Muscle layer of duodenum (tissue), 2 donors: Measurements from ENCODE around the gene STRN.
"Not testable (repeated sequence)": the region's sequence is repeated elsewhere in the genome, so short reads cannot be mapped to it uniquely, and the experiment has no call there.

Experiments used
- H3K27ac ChIP-seq: one replicate; pipeline ENCODE4 v1.7.0; 2013; ENCODE audit warnings: mild to moderate bottlenecking, low read length
- H3K27me3 ChIP-seq: one replicate; pipeline ENCODE4 v1.7.0; 2013; ENCODE audit warnings: low read depth, mild to moderate bottlenecking, control low read depth, low read length
- H3K36me3 ChIP-seq, 2 donors: one replicate each; pipeline ENCODE4 v1.7.0; 2013; ENCODE audit warnings: low read length in 2 of 2, control low read depth in 1 of 2, mild to moderate bottlenecking in 1 of 2; ENCODE audit not compliant: insufficient read depth in 2 of 2, control insufficient read depth in 1 of 2
- H3K4me1 ChIP-seq, 2 donors: one replicate each; pipeline ENCODE4 v1.7.0; 2013; ENCODE audit warnings: low read length in 2 of 2, mild to moderate bottlenecking in 2 of 2, control low read depth in 1 of 2, moderate library complexity in 1 of 2; ENCODE audit not compliant: insufficient read depth in 2 of 2, control insufficient read depth in 1 of 2
- H3K4me3 ChIP-seq, 2 donors: one replicate each; pipeline ENCODE4 v1.7.0; 2013; ENCODE audit warnings: low read length in 2 of 2, low read depth in 1 of 2, mild to moderate bottlenecking in 1 of 2
- H3K9me3 ChIP-seq, 2 donors: one replicate each; pipeline ENCODE4 v1.7.0; 2013; ENCODE audit warnings: low read length in 2 of 2, control low read depth in 1 of 2, mild to moderate bottlenecking in 1 of 2; ENCODE audit not compliant: control insufficient read depth in 1 of 2
- donor health status: healthy.

STRN gene, protein sequence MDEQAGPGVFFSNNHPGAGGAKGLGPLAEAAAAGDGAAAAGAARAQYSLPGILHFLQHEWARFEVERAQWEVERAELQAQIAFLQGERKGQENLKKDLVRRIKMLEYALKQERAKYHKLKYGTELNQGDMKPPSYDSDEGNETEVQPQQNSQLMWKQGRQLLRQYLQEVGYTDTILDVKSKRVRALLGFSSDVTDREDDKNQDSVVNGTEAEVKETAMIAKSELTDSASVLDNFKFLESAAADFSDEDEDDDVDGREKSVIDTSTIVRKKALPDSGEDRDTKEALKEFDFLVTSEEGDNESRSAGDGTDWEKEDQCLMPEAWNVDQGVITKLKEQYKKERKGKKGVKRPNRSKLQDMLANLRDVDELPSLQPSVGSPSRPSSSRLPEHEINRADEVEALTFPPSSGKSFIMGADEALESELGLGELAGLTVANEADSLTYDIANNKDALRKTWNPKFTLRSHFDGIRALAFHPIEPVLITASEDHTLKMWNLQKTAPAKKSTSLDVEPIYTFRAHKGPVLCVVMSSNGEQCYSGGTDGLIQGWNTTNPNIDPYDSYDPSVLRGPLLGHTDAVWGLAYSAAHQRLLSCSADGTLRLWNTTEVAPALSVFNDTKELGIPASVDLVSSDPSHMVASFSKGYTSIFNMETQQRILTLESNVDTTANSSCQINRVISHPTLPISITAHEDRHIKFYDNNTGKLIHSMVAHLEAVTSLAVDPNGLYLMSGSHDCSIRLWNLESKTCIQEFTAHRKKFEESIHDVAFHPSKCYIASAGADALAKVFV

DNA sequence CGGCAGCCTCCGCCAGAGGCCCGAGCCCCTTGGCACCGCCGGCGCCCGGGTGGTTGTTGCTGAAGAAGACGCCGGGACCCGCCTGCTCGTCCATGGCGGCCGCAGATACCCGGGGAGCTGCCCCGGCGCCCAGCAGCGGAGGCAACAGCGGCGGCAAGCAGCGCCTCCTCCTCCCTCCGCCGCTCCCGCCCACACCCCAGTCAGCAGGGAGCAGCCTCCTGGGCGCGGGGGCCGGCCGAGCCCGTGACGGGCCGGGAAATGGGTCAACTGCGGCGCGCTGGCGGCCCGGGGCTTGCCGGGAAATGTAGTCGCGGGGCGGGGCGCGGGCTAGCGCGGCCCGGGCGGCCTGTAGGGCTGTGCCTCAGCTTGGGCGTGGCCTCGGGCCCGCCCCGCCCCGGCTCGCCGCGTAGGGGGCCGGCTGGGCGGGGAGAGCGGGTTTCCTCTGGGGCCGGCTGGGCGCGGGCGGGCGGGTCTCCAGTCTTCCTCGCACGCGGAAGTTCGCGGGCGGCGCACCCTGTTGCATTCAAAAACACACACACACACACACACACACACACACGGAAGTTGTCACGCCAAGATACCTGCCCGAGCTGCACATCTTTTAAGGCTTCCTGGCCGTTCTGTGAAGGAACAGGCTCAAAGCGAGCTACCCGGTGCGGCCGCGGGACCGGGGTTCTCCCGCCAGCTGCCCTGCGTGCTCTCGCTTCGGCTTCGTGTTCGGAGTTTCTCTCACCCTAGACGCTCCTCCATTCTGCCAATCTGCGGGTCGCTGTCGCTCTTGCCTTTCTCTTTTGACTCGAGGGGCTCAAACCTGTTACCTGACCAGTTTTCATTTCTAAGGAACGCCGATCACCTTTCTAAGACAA, at the start of gene STRN:
Gene STRN (minus strand): TSS at position 167 of the 866 bp plus-strand sequence. CDS start 73 bp downstream, at position 94.
- Histone ChIP-seq H3K4me3 (peak within 1 kb of the TSS; percentile 92 to 94), H3K9me3 (no peaks in the 10 kb centered on the region), H3K4me1 (peaks cover 0 to 14% of the 10 kb centered on the region in 2 donors)

DNA sequence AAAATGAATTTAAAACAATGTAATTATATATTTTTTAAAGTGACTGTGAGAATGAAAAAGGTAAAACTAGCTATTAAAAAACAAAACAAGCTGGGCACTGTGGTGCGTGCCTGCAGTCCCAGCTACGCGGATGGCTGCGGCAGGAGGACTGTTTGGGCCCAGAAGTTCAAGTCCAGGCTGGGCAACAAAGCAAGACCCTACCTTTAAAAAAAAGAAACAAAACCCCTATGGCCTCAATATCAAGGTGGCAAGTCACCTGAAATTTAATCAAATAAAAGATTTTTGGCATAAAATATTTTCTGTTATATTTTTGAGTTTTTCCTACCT, 46.9 kb upstream of the STRN start:
- Histone ChIP-seq H3K27ac (no peak overlapping the region), H3K9me3 (no peaks in the 10 kb centered on the region), H3K4me1 (no peaks in the 10 kb centered on the region), H3K36me3 (peaks cover 16 to 21% of the 10 kb centered on the region in 2 donors), H3K27me3 (no peaks in the 10 kb centered on the region), H3K4me3 (no peak overlapping the region)

More for the DNA sequence above, at the start of gene STRN:
- H3K27ac ChIP-seq = peak within 1 kb of the TSS; percentile 94
- H3K27me3 ChIP-seq = no peaks in the 10 kb centered on the region
- no peaks in the 10 kb centered on the region for H3K36me3 ChIP-seq

DNA sequence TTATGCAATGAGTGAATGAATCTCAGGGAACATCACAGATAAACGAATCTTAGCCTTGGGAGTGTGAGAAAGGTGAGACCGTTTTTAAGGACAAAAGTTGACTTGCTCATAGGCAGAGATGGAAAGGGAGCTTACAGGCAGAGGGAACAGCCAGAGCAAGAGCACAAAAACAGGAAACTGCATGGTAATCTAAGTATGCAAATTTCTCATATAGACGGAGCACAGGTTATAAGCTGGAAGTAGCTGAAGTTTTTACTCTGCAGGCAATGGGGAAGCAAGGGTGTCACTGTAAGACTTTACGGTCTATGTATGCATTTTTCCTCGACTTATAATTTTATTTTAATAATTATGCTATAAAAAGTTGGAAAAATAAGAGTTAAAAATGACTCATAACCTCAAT, 44.8 kb upstream of the STRN start:
- H3K9me3 ChIP-seq = no peaks in the 10 kb centered on the region
- H3K27ac ChIP-seq = no peak overlapping the region
- H3K4me3 ChIP-seq = no peak overlapping the region
- H3K4me1 ChIP-seq = no peaks in the 10 kb centered on the region
- no peaks in the 10 kb centered on the region for H3K27me3 ChIP-seq
- H3K36me3 ChIP-seq = peaks cover 18 to 26% of the 10 kb centered on the region in 2 donors

DNA sequence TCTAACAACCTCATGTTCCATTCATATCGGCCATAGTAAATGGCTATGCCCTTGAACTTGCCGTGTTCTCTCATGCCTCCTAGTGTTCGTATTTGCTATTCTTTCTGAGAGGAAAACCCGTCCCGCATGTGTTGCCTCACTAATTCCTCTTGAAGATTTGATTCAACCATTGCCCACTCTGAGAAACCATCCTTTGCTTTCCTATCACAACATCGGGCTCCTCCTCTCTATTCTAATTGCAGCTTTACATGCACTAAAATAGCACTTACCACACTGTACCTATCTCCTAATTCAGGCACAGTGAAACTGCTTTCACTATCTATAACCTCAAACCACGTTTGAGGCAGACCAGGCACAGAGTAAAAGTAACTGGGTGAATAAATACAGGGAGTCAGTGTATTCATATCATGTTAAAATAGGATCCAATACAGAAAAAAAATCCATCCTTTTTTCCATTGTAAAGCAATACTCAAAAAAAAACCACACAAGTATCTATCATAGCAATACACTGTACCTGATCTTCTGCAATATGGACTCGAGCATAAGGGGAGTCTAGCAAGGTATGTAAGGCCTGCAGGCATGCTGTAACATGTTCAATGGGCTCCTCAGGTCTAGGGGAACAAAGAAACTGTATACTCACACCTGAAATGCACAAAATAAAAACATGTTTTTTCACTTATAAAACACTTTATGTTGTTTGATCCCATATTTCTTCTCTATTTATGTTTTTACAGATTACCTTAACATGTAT, 39.0 kb upstream of the STRN start:
- Histone ChIP-seq H3K27ac (no peak overlapping the region), H3K4me3 (no peak overlapping the region), H3K27me3 (no peaks in the 10 kb centered on the region), H3K4me1 (no peaks in the 10 kb centered on the region), H3K9me3 (no peaks in the 10 kb centered on the region), H3K36me3 (peaks cover 28 to 57% of the 10 kb centered on the region in 2 donors)

DNA sequence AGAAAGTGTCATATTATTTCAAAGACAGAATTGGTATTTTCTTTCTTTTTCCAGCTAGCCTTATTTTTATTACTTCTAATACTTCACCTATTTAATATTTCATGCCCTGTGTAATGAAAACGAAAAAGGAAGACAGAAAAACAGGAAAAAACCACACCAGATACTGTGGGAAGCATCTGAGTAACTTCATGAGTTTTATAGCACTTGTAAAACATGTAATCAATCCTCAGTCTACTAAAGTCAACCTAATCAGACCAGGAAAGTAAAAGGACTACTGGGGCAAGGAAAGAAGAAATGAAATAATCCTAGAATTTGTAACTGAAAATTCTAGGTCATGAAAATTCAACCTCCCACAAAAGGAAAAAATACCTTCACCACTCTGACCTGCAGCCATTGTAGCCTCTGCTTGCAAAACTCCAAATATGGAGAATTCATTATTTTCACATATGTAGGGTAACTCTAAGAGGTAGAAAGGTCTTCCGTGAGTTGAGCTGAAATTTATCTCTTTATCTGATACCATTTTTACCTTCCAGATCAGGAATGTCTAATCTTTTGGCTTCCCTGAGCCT, 34.7 kb upstream of the STRN start:
- Histone ChIP-seq H3K36me3 (peaks cover 26 to 64% of the 10 kb centered on the region in 2 donors), H3K4me3 (no peak overlapping the region), H3K27me3 (no peaks in the 10 kb centered on the region), H3K9me3 (no peaks in the 10 kb centered on the region), H3K4me1 (no peaks in the 10 kb centered on the region), H3K27ac (no peak overlapping the region)

DNA sequence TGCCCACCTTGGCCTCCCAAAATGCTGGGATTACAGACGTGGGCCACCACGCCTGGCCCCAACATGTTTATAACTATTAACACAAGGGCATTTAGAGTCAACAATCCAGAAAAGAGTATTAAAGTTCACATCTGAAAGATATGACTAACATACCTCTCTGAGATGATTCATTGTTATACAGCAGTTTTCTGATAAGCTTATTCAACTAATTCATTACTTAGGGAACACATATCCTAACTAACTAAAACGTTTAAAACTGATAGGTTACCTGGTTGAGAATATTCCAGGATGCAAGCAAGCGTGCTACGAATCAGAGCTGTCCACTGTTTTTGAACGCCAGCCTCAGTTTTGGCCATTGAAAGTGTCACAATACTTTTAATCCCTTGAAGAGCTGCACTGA, 34.0 kb upstream of the STRN start:
- Histone ChIP-seq H3K27me3 (no peaks in the 10 kb centered on the region), H3K9me3 (no peaks in the 10 kb centered on the region), H3K4me3 (no peak overlapping the region), H3K36me3 (peaks cover 21 to 61% of the 10 kb centered on the region in 2 donors), H3K4me1 (no peaks in the 10 kb centered on the region), H3K27ac (no peak overlapping the region)

DNA sequence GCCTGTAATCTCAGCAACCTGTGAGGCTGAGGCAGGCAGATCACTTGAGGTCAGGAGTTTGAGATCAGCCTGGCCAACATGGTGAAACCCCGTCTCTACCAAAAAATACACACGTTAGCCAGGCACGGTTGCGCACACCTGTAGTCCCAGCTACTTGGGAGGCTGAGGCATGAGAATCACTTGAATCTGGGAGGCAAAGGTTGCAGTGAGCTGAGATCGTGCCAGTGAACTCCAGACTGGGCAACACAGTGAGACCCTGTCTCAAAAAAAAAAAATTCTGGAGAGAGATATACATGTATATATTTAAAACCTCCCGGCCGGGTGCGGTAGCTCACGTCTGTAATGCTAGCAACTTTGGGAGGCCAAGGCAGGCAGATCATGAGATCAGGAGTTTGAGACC, 33.1 kb upstream of the STRN start:
- not testable (repeated sequence) for H3K9me3 ChIP-seq, H3K27me3 ChIP-seq, H3K4me1 ChIP-seq, H3K27ac ChIP-seq, H3K4me3 ChIP-seq
- H3K36me3 ChIP-seq = peaks cover 17 to 53% of the 10 kb centered on the region in 2 donors

DNA sequence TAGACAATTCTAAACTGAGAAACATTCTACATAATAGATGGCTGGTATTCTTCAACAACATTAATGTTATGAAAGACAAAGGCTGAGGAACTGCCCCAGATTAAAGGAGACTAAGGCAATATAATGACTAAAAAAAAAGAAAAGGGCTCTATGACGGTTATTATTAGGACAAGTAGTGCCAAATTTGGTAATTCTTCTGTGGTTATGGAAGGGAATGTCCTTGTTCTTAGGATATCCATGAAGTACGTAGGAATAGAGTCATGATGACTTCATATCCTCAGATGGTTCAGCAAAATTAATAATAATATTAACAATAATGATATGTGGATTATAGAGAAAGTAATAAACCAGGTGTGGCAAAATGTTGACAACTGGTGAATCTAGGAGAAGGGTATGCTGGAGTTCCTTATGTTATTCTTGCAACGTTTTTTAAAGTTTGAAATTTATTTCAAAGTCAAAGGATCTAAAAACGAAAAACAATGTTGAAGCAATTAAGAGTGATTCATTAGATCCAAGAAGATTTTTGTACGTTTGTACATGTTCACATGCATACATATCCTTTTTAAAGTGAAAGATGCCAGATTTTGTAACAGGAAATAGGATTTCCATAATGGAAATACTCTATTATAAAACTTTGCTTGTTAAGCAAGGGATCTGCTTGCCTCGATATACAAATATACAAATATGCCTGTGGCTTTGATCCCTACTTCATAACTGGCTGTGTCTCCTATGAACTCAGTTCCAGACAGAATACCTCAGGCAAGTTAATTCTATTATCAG, 27.7 kb upstream of the STRN start:
- Histone ChIP-seq H3K27me3 (no peaks in the 10 kb centered on the region), H3K4me1 (no peaks in the 10 kb centered on the region), H3K27ac (no peak overlapping the region), H3K4me3 (no peak overlapping the region), H3K9me3 (no peaks in the 10 kb centered on the region), H3K36me3 (peaks cover 4 to 24% of the 10 kb centered on the region in 2 donors)

DNA sequence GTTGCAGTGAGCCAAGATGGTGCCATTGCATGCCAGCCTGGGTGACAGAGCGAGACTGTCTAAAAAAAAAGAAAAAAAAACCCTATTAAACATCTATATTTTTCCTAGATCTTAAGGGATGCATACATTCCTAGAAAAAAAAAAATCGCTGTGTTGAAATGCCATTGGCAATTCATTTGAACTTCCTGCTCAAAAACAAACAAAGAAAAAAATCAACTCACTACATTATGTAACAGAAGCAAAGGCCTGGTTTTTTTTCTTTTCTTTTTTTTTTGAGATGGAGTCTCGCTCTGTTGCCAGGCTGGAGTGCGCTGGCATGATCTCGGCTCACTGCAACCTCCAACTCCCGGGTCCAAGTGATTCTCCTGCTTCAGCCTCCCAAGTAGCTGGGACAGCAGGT, 21.7 kb upstream of the STRN start:
- no peaks in the 10 kb centered on the region for H3K4me1 ChIP-seq

DNA sequence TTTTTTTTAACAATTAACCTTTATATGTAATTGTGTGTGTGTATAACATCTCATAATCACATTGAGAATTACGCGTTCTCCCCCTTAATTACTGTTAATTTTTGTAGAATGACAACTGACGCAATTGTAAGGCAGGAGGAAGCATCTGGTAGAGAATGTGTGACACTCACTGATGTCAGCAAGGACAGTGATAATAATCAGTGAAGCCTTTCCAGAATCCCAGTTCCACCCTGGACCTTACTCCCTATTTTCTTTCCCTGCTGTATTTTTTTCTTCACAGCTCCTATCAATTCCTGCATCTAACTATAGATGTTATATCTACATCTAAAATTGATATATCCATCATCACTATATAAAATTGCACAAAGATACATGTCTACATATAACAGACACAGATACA, 16.1 kb upstream of the STRN start:
- H3K4me3 ChIP-seq = no peak overlapping the region
- peaks cover 0 to 20% of the 10 kb centered on the region in 2 donors for H3K36me3 ChIP-seq
- H3K27ac ChIP-seq = no peak overlapping the region
- peaks cover 0 to 3% of the 10 kb centered on the region in 2 donors for H3K9me3 ChIP-seq
- no peaks in the 10 kb centered on the region for H3K4me1 ChIP-seq
- no peaks in the 10 kb centered on the region for H3K27me3 ChIP-seq

More for the DNA sequence above, 21.7 kb upstream of the STRN start:
- Histone ChIP-seq H3K27ac (no peak overlapping the region), H3K27me3 (no peaks in the 10 kb centered on the region), H3K4me3 (no peak overlapping the region), H3K36me3 (peaks cover 3 to 14% of the 10 kb centered on the region in 2 donors), H3K9me3 (no peaks in the 10 kb centered on the region)
